CD4-positive, alpha-beta T cell treated with Interleukin-15 for 4 hours (primary cell): Measurements from ENCODE around the gene EPHA1.

Experiments used
- DNase-seq: peaks from one replicate; pipeline ENCODE4 v3.0.0-alpha.2; 2020; ENCODE audit warnings: low spot score

Gene EPHA1

GRCh38 chr7:143408686-143409561 lies at the start of gene EPHA1:
Gene EPHA1, minus strand, starts transcription at chr7:143408856. Its CDS starts 51 bp downstream, at chr7:143408805.
- peak; percentile 70 for DNase-seq

GRCh38 chr7:143458263-143458662 lies 49.6 kb upstream of the EPHA1 start:
- no peak for DNase-seq

GRCh38 chr7:143456992-143457793 lies 48.5 kb upstream of the EPHA1 start:
- DNase-seq: no peak

GRCh38 chr7:143455942-143456341 lies 47.3 kb upstream of the EPHA1 start:
- no peak for DNase-seq

- no peak for DNase-seq
Observed at GRCh38 chr7:143455491-143455890, 46.8 kb upstream of the EPHA1 start.

- DNase-seq: no peak
Observed at GRCh38 chr7:143454091-143454680, 45.5 kb upstream of the EPHA1 start.

- DNase-seq: no peak
Observed at GRCh38 chr7:143452495-143452894, 43.8 kb upstream of the EPHA1 start.

GRCh38 chr7:143451746-143452145 lies 43.1 kb upstream of the EPHA1 start:
- DNase-seq: no peak

GRCh38 chr7:143451122-143451521 lies 42.5 kb upstream of the EPHA1 start:
- no peak for DNase-seq

GRCh38 chr7:143449793-143450192 lies 41.1 kb upstream of the EPHA1 start:
- DNase-seq: no peak

GRCh38 chr7:143448429-143448828 lies 39.8 kb upstream of the EPHA1 start:
- no peak for DNase-seq

- no peak for DNase-seq
Observed at GRCh38 chr7:143447466-143447865, 38.8 kb upstream of the EPHA1 start.

GRCh38 chr7:143444785-143445184 lies 36.1 kb upstream of the EPHA1 start:
- DNase-seq: no peak

- no peak for DNase-seq
Observed at GRCh38 chr7:143444063-143444782, 35.6 kb upstream of the EPHA1 start.

GRCh38 chr7:143443153-143443552 lies 34.5 kb upstream of the EPHA1 start, which contains the start of gene TAS2R60:
Gene TAS2R60, plus strand, starts transcription at chr7:143443453. Its CDS starts 0 bp downstream, at chr7:143443453.
- DNase-seq: no peak

GRCh38 chr7:143439866-143440265 lies 31.2 kb upstream of the EPHA1 start:
- DNase-seq: no peak

GRCh38 chr7:143437578-143437977 lies 28.9 kb upstream of the EPHA1 start:
- no peak for DNase-seq

GRCh38 chr7:143436325-143436946 lies 27.8 kb upstream of the EPHA1 start:
- DNase-seq: no peak

GRCh38 chr7:143435266-143435665 lies 26.6 kb upstream of the EPHA1 start:
- no peak for DNase-seq

GRCh38 chr7:143434660-143435059 lies 26.0 kb upstream of the EPHA1 start:
- DNase-seq: no peak

GRCh38 chr7:143433759-143434158 lies 25.1 kb upstream of the EPHA1 start:
- no peak for DNase-seq
